ENCODE measurements around the gene TMEM170B.

Gene TMEM170B

GRCh38 chr6:11616200-11616611 lies 78.7 kb downstream of the TMEM170B start:
- DNase-seq (ENCODE audit: low read depth), result no peak

DNA sequence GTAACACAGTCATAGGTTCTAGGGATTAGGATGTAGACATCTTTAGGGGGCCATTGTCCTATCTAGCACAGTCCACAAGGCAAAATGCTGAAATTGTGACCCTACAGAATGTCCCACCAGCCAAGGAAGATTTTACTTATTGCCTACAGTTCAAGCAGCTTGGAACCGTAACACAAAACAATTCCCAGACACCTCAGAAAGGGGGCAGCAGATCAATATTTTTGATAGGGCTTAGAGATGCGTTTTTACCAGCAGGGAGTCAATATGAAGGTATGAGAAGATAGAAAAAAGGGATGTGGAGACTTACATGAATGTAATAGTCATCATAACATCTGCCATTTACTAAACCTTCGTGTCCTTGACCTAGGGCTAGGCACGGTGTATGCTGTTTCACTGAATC lies 81.0 kb downstream of the TMEM170B start:
- no peak for DNase-seq (ENCODE audit: low read depth)

DNA sequence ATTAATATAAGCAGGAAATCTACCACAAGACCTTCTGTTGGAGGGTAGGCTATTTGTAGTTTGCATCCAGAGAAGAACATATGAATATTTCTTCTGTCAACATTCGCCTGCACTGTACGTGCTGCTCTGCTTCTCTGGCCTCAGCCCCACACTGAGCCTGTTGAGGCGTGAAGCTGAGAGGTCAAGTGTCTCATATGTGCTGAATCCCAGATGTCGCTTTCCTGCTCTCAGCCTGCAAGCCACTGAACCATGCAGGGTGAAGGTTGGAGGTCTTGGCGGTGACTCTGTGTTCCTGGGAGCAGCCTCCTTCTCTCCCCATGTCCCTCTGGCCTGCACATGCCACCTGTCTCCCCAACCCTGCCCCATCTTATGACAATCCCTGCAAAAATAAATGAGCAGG lies 83.6 kb downstream of the TMEM170B start:
- DNase-seq (ENCODE audit: low read depth), result no peak

GRCh38 chr6:11622156-11622555 lies 84.6 kb downstream of the TMEM170B start:
- no peak for DNase-seq (ENCODE audit: low read depth)

GRCh38 chr6:11623272-11623671 lies 85.7 kb downstream of the TMEM170B start:
- DNase-seq (ENCODE audit: low read depth), result no peak

DNA sequence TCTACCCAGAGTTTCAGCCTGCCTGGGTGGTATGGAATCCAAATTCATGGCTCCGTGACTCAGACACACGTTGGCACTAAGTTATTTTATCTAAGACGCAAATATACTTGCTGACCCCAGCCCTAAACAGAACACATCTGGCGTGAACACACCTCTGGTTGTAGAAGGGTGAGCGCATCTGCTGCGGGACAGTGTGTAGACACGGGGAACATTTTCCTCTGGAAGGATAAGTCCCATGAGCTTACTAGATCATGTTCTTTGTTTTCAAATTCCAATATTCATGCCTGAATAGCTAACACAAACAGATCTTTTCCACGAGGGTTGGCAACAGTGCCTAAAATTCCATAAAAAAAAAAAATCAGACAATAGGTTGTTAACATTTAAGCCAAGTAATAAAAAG lies 87.8 kb downstream of the TMEM170B start:
- no peak for DNase-seq (ENCODE audit: low read depth)

DNA sequence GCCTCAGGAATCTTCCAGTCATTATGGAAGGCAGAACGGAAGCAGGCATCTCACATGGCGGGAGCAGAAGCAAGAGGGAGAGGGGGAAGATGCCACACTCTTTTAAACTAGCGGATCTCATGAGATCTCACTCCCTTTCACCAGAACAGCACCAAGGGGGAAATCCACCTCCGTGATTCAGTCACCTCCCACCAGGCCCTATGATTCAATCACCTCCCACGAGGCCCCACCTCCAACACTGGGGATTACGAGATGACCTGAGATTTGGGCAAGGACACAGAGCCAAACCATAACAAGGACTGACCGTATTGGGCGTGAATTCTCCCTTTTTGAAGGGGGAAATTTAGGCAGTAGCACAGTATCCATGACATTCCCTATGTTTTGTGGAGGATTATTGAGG lies 88.8 kb downstream of the TMEM170B start:
- no peak for DNase-seq (ENCODE audit: low read depth)

GRCh38 chr6:11628562-11628961 lies 91.0 kb downstream of the TMEM170B start:
- DNase-seq (ENCODE audit: low read depth), result no peak

GRCh38 chr6:11631008-11631407 lies 93.5 kb downstream of the TMEM170B start:
- no peak for DNase-seq (ENCODE audit: low read depth)

DNA sequence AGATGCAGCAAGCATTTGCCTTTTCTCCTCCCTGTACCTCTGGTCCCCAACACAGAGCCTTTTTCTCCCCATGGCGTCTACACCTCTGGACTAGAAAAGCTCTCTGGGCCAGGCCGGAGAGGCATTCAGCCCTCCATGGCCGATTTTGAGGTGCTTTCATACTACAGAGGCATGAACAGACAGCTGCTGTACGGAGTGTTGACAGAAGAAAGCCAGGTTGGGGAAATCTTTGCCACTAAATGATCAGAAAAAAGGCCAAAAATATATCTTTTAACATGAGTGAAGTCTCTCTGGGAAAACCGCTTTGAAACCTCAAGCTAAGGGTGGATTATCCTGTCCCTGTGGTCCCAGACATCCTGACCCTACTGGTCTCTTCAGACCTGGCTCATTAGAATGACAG lies 94.0 kb downstream of the TMEM170B start:
- no peak for DNase-seq (ENCODE audit: low read depth)

DNA sequence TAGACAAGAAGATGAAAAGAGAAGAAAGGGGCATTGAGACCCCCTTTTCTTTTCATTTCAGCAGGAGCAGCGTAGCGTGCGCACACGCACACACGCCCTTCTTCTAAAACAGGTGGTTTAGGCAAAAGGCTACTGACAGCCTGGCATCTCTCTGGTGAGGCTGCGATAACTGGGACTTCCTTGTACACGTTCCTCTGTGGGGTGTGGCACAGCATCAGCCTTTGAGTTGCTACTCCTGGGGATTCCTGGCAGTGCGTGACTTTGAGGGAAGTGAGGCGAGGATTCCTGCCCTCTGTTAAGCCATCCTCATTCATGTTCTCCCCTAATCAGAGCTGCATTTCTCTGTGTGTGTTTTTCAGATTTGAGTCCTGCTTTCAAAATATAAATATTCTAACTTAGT lies 94.7 kb downstream of the TMEM170B start:
- no peak for DNase-seq (ENCODE audit: low read depth)

- DNase-seq (ENCODE audit: low read depth), result no peak
These were observed 95.4 kb downstream of the TMEM170B start for GRCh38 chr6:11632795-11633511.
